GM19193 (cell line): Measurements from ENCODE around the gene PPFIA2.

Source experiments
- POLR2A ChIP-seq: IDR thresholded peaks from 4 replicates; pipeline ENCODE4 v1.6.1; 2011; ENCODE audit not compliant: insufficient read depth, insufficient read length; ENCODE audit errors: extremely low read depth

The PPFIA2 gene

GRCh38 chr12:81533054-81533453, 226.1 kb downstream of the PPFIA2 start:
- TF ChIP-seq POLR2A = no peak

- TF ChIP-seq POLR2A = no peak
Measured at GRCh38 chr12:81530352-81530751, 228.8 kb downstream of the PPFIA2 start.

GRCh38 chr12:81520064-81520945, 238.8 kb downstream of the PPFIA2 start:
- TF ChIP-seq POLR2A = no peak

GRCh38 chr12:81518638-81519037, 240.5 kb downstream of the PPFIA2 start:
- no peak for TF ChIP-seq POLR2A

- TF ChIP-seq POLR2A = no peak
Measured at GRCh38 chr12:81517296-81517695, 241.9 kb downstream of the PPFIA2 start.

- no peak for TF ChIP-seq POLR2A
Measured at GRCh38 chr12:81502912-81503695, 256.0 kb downstream of the PPFIA2 start.

- no peak for TF ChIP-seq POLR2A
Measured at GRCh38 chr12:81500788-81501187, 258.4 kb downstream of the PPFIA2 start.

- TF ChIP-seq POLR2A = no peak
Measured at GRCh38 chr12:81499809-81500208, 259.3 kb downstream of the PPFIA2 start.

GRCh38 chr12:81492131-81492720, 266.9 kb downstream of the PPFIA2 start:
- TF ChIP-seq POLR2A = no peak

GRCh38 chr12:81472934-81473333, 286.2 kb downstream of the PPFIA2 start:
- no peak for TF ChIP-seq POLR2A

- TF ChIP-seq POLR2A = no peak
Measured at GRCh38 chr12:81470923-81471322, 288.2 kb downstream of the PPFIA2 start.

GRCh38 chr12:81468206-81468605, 290.9 kb downstream of the PPFIA2 start:
- TF ChIP-seq POLR2A = no peak

GRCh38 chr12:81465876-81466275, 293.3 kb downstream of the PPFIA2 start:
- no peak for TF ChIP-seq POLR2A

GRCh38 chr12:81465191-81465590, 294.0 kb downstream of the PPFIA2 start:
- no peak for TF ChIP-seq POLR2A

GRCh38 chr12:81461163-81461562, 298.0 kb downstream of the PPFIA2 start:
- TF ChIP-seq POLR2A = no peak
